A673 (cell line): ENCODE measurements around the gene OR51A7. TPM values are rescaled to one million over a fixed set of nuclear protein-coding genes. Genes with fewer than 3 reads are reported as not detected.

Experiments
- BruUV-seq: library from RNA; stranded (reverse); fragments of 400-500 nt; replicated peaks from 2 replicates; lab custom pipeline; 2021; lab: Mats Ljungman, UMichigan
- CTCF ChIA-PET: fragments of 300-600 bp; sonication (Branson Sonifier 250); formaldehyde crosslinking; loops from one replicate; lab custom pipeline; 2022; ENCODE audit warnings: antibody characterized with exemption; lab: Charles Lee
- POLR2A ChIA-PET: fragments of 300-600 bp; sonication (Branson Sonifier 250); formaldehyde crosslinking; loops from one replicate; lab custom pipeline; 2022; ENCODE audit warnings: antibody characterized with exemption; ENCODE audit not compliant: low non-redundant PET; lab: Charles Lee
- DNase-seq: peaks from one replicate; pipeline ENCODE4 v3.0.0-alpha.2; 2015; ENCODE audit warnings: low spot score
- H3K27ac ChIP-seq: fragments of 200-600 bp; sonication (generic); 2 replicates; pipeline ENCODE4 v1.5.1; 2016; ENCODE audit warnings: mixed run types, low read depth, mild to moderate bottlenecking, mixed read lengths, antibody characterized with exemption, low read length; ENCODE audit not compliant: poor library complexity, severe bottlenecking
- H3K27me3 ChIP-seq: fragments of 200-600 bp; sonication (generic); replicated peaks from 2 replicates; pipeline ENCODE4 v1.6.1; 2017; ENCODE audit warnings: mixed run types, low read depth, mild to moderate bottlenecking, mixed read lengths, antibody characterized with exemption, low read length; ENCODE audit not compliant: insufficient read depth, poor library complexity
- H3K36me3 ChIP-seq: fragments of 200-600 bp; sonication (generic); 2 replicates; pipeline ENCODE4 v1.6.1; 2016; ENCODE audit warnings: mixed run types, mild to moderate bottlenecking, mixed read lengths, antibody characterized with exemption, low read length; ENCODE audit not compliant: insufficient read depth, poor library complexity, severe bottlenecking
- H3K4me1 ChIP-seq: fragments of 200-600 bp; sonication (generic); 2 replicates; pipeline ENCODE4 v1.6.1; 2017; ENCODE audit warnings: mixed run types, mild to moderate bottlenecking, mixed read lengths, antibody characterized with exemption, low read length; ENCODE audit not compliant: insufficient read depth, poor library complexity, severe bottlenecking
- H3K4me3 ChIP-seq: fragments of 200-600 bp; sonication (generic); 2 replicates; pipeline ENCODE4 v1.5.1; 2016; ENCODE audit warnings: low read depth, mixed run types, mild to moderate bottlenecking, mixed read lengths, low read length; ENCODE audit not compliant: poor library complexity, severe bottlenecking
- H3K9me3 ChIP-seq: fragments of 200-600 bp; sonication (generic); 2 replicates; pipeline ENCODE4 v1.6.1; 2016; ENCODE audit warnings: mixed run types, low read depth, mild to moderate bottlenecking, mixed read lengths, antibody characterized with exemption, low read length; ENCODE audit not compliant: poor library complexity, severe bottlenecking
- EZH2 ChIP-seq: fragments of 200-600 bp; sonication (generic); IDR thresholded peaks from 2 replicates; pipeline ENCODE4 v1.6.1; 2017; ENCODE audit warnings: borderline replicate concordance, low read depth, mild to moderate bottlenecking, mixed read lengths, antibody characterized with exemption, low read length; ENCODE audit not compliant: poor library complexity, severe bottlenecking
- intact Hi-C: fragments of 100-400 bp; cut with micrococcal nuclease; formaldehyde crosslinking; loops from one replicate; pipeline ENCODE4 v1.10.0; 2022; ENCODE audit not compliant: unreplicated experiment
- total RNA-seq: library from RNA; stranded (reverse); gene quantifications from 2 replicates; pipeline ENCODE4 v1.2.3, GENCODE V29; 2021
- TF ChIP-seq, protein P1 (sequence below): fragments of 300-800, 200-600 bp; sonication (generic); conservative IDR thresholded peaks from 2 replicates; pipeline ENCODE4 v1.5.1; 2017; ENCODE audit warnings: low read depth, mild to moderate bottlenecking, antibody characterized with exemption, low read length, moderate library complexity, mixed read lengths

The OR51A7 gene
- total RNA-seq, 1 experiment from 2014 or later: not detected

- TF ChIP-seq EZH2: no peak
- TF ChIP-seq, protein P1, sequence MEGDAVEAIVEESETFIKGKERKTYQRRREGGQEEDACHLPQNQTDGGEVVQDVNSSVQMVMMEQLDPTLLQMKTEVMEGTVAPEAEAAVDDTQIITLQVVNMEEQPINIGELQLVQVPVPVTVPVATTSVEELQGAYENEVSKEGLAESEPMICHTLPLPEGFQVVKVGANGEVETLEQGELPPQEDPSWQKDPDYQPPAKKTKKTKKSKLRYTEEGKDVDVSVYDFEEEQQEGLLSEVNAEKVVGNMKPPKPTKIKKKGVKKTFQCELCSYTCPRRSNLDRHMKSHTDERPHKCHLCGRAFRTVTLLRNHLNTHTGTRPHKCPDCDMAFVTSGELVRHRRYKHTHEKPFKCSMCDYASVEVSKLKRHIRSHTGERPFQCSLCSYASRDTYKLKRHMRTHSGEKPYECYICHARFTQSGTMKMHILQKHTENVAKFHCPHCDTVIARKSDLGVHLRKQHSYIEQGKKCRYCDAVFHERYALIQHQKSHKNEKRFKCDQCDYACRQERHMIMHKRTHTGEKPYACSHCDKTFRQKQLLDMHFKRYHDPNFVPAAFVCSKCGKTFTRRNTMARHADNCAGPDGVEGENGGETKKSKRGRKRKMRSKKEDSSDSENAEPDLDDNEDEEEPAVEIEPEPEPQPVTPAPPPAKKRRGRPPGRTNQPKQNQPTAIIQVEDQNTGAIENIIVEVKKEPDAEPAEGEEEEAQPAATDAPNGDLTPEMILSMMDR: no peak
- H3K27ac ChIP-seq: no peak overlapping the region
- no peaks in the 10 kb centered on the region for H3K36me3 ChIP-seq
- H3K4me3 ChIP-seq: no peak overlapping the region
- no peaks in the 10 kb centered on the region for H3K9me3 ChIP-seq
- BruUV-seq: no TSS peak
- H3K27me3 ChIP-seq: no peaks in the 10 kb centered on the region
- intact Hi-C loops: no loop called here
- POLR2A ChIA-PET: no interaction called here
- H3K4me1 ChIP-seq: no peaks in the 10 kb centered on the region
- no peak for DNase-seq
- CTCF ChIA-PET: no interaction called here
Observed at GRCh38 chr11:4863876-4864275, 39.7 kb upstream of the OR51A7 start.

- no TSS peak for BruUV-seq
- POLR2A ChIA-PET: no interaction called here
Observed at GRCh38 chr11:4865855-4866254, 37.7 kb upstream of the OR51A7 start.

GRCh38 chr11:4881188-4881587 lies 22.4 kb upstream of the OR51A7 start:
- H3K36me3 ChIP-seq: no peaks in the 10 kb centered on the region
- no peak overlapping the region for H3K4me3 ChIP-seq
- no peaks in the 10 kb centered on the region for H3K27me3 ChIP-seq
- no TSS peak for BruUV-seq
- no peak for DNase-seq
- TF ChIP-seq, protein P1: no peak
- TF ChIP-seq EZH2: no peak
- H3K27ac ChIP-seq: no peak overlapping the region
- no peaks in the 10 kb centered on the region for H3K9me3 ChIP-seq
- ChIA-PET POLR2A (no interaction called here), CTCF (no interaction called here)
- H3K4me1 ChIP-seq: no peaks in the 10 kb centered on the region
- intact Hi-C loops: no loop called here

More at GRCh38 chr11:4865855-4866254, 37.7 kb upstream of the OR51A7 start:
- H3K27ac ChIP-seq: no peak overlapping the region
- DNase-seq: no peak
- H3K4me3 ChIP-seq: no peak overlapping the region
- TF ChIP-seq, protein P1: no peak
- no peak for TF ChIP-seq EZH2
- CTCF ChIA-PET: no interaction called here
- no peaks in the 10 kb centered on the region for H3K27me3 ChIP-seq
- H3K9me3 ChIP-seq: no peaks in the 10 kb centered on the region
- intact Hi-C loops: no loop called here
- no peaks in the 10 kb centered on the region for H3K4me1 ChIP-seq
- no peaks in the 10 kb centered on the region for H3K36me3 ChIP-seq
